H9 (cell line): ENCODE results near the gene OXSR1. TPM values are rescaled to one million over a fixed set of nuclear protein-coding genes. Genes with fewer than 3 reads are reported as not detected.
"Not testable (repeated sequence)": the region's sequence is repeated elsewhere in the genome, so short reads cannot be mapped to it uniquely, and the experiment has no call there.

Experiments used
- DNase-seq: peaks from one replicate; pipeline ENCODE4 v3.0.0-alpha.2; 2017
- H2AFZ ChIP-seq: one replicate; pipeline ENCODE4 v1.6.1; 2013; ENCODE audit warnings: mild to moderate bottlenecking, low read length, control low read depth, moderate library complexity
- H2AK5ac ChIP-seq: 2 replicates; pipeline ENCODE4 v1.6.1; 2013; ENCODE audit warnings: low read length, control low read depth, mixed read lengths; ENCODE audit not compliant: insufficient read length
- H2BK120ac ChIP-seq: one replicate; pipeline ENCODE4 v1.6.1; 2013; ENCODE audit warnings: low read depth, mild to moderate bottlenecking, low read length, control low read depth, inconsistent platforms; ENCODE audit not compliant: poor library complexity, severe bottlenecking
- H2BK12ac ChIP-seq: 2 replicates; pipeline ENCODE4 v1.6.1; 2013; ENCODE audit warnings: low read length, control low read depth, mixed read lengths, low read depth; ENCODE audit not compliant: insufficient read length
- H2BK15ac ChIP-seq: 2 replicates; pipeline ENCODE4 v1.6.1; 2013; ENCODE audit warnings: low read depth, low read length, control low read depth
- H2BK20ac ChIP-seq: one replicate; pipeline ENCODE4 v1.6.1; 2013; ENCODE audit warnings: low read depth, mild to moderate bottlenecking, low read length, control low read depth, inconsistent platforms; ENCODE audit not compliant: poor library complexity, severe bottlenecking
- H2BK5ac ChIP-seq: 2 replicates; pipeline ENCODE4 v1.6.1; 2013; ENCODE audit warnings: low read length, control low read depth, mixed read lengths; ENCODE audit not compliant: insufficient read length
- H3K14ac ChIP-seq: 2 replicates; pipeline ENCODE4 v1.6.1; 2013; ENCODE audit warnings: low read length, control low read depth; ENCODE audit not compliant: insufficient read depth
- H3K18ac ChIP-seq: 2 replicates; pipeline ENCODE4 v1.6.1; 2013; ENCODE audit warnings: low read depth, mild to moderate bottlenecking, mixed read lengths, low read length, control low read depth; ENCODE audit not compliant: insufficient read length
- H3K23ac ChIP-seq: 2 replicates; pipeline ENCODE4 v1.6.1; 2013; ENCODE audit warnings: low read length, control low read depth, mixed read lengths, low read depth; ENCODE audit not compliant: insufficient read length
- H3K23me2 ChIP-seq: 2 replicates; pipeline ENCODE4 v1.6.1; 2013; ENCODE audit warnings: low read depth, mild to moderate bottlenecking, mixed read lengths, low read length, control low read depth; ENCODE audit not compliant: insufficient read length, poor library complexity, severe bottlenecking
- H3K27ac ChIP-seq: 2 replicates; pipeline ENCODE4 v1.5.1; 2013; ENCODE audit warnings: low read length, control low read depth, mixed read lengths, low read depth; ENCODE audit not compliant: insufficient read length
- H3K27me3 ChIP-seq: 2 replicates; pipeline ENCODE4 v1.6.1; 2013; ENCODE audit warnings: low read length, control low read depth, inconsistent platforms; ENCODE audit not compliant: insufficient read depth
- H3K4ac ChIP-seq: 2 replicates; pipeline ENCODE4 v1.6.1; 2013; ENCODE audit warnings: low read depth, mild to moderate bottlenecking, control low read depth, inconsistent platforms, low read length, moderate library complexity
- H3K4me1 ChIP-seq: 2 replicates; pipeline ENCODE4 v1.6.1; 2013; ENCODE audit warnings: low read length, control low read depth, inconsistent platforms; ENCODE audit not compliant: insufficient read depth
- H3K4me2 ChIP-seq: 2 replicates; pipeline ENCODE4 v1.6.1; 2013; ENCODE audit warnings: low read length, control low read depth, mixed read lengths; ENCODE audit not compliant: insufficient read length, insufficient read depth
- H3K56ac ChIP-seq: 2 replicates; pipeline ENCODE4 v1.6.1; 2013; ENCODE audit warnings: low read depth, mild to moderate bottlenecking, mixed read lengths, low read length, control low read depth; ENCODE audit not compliant: insufficient read length
- H3K79me1 ChIP-seq: 2 replicates; pipeline ENCODE4 v1.6.1; 2013; ENCODE audit warnings: low read depth, mild to moderate bottlenecking, moderate library complexity, low read length, control low read depth, inconsistent platforms; ENCODE audit not compliant: insufficient read depth, poor library complexity, severe bottlenecking
- H3K79me2 ChIP-seq: 2 replicates; pipeline ENCODE4 v1.6.1; 2013; ENCODE audit warnings: low read length, control low read depth, inconsistent platforms; ENCODE audit not compliant: insufficient read depth
- H3K9ac ChIP-seq: 2 replicates; pipeline ENCODE4 v1.6.1; 2013; ENCODE audit warnings: low read length, control low read depth, mixed read lengths; ENCODE audit not compliant: insufficient read length; ENCODE audit errors: extremely low read depth
- H3K9me3 ChIP-seq: one replicate; pipeline ENCODE4 v1.6.1; 2013; ENCODE audit warnings: low read depth, low read length, inconsistent platforms; ENCODE audit not compliant: control insufficient read depth
- H3T11ph ChIP-seq: one replicate; pipeline ENCODE4 v1.6.1; 2013; ENCODE audit warnings: mild to moderate bottlenecking, low read length, control low read depth, inconsistent platforms
- H4K20me1 ChIP-seq: one replicate; pipeline ENCODE4 v1.6.1; 2013; ENCODE audit not compliant: control insufficient read depth, insufficient read length, insufficient read depth
- H4K5ac ChIP-seq: 2 replicates; pipeline ENCODE4 v1.6.1; 2013; ENCODE audit warnings: low read depth, mild to moderate bottlenecking, mixed read lengths, low read length, control low read depth; ENCODE audit not compliant: insufficient read length
- H4K8ac ChIP-seq: replicated peaks from 2 replicates; pipeline ENCODE4 v1.6.1; 2013; ENCODE audit warnings: low read length, control low read depth, mixed read lengths, low read depth; ENCODE audit not compliant: insufficient read length
- H4K91ac ChIP-seq: 2 replicates; pipeline ENCODE4 v1.6.1; 2013; ENCODE audit warnings: low read depth, mild to moderate bottlenecking, moderate library complexity, mixed read lengths, low read length, control low read depth; ENCODE audit not compliant: insufficient read length
- H3K27ac Mint-ChIP-seq, 3 experiments: 2 replicates in 2 of 3; 3 replicates in 1 of 3; pipeline ENCODE4 v1.8.0; 2020 to 2021; ENCODE audit warnings: mixed read lengths in 3 of 3, mild to moderate bottlenecking in 1 of 3, moderate library complexity in 1 of 3
- H3K27me3 Mint-ChIP-seq: 2 replicates; pipeline ENCODE4 v1.8.0; 2021; ENCODE audit warnings: low read depth, mild to moderate bottlenecking, moderate library complexity, mixed read lengths
- H3K36me3 Mint-ChIP-seq, 3 experiments: 2 replicates in 2 of 3; 3 replicates in 1 of 3; pipeline ENCODE4 v1.8.0; 2020 to 2021; ENCODE audit warnings: low read depth in 3 of 3, mixed read lengths in 3 of 3; ENCODE audit not compliant: insufficient read depth in 1 of 3
- H3K4me1 Mint-ChIP-seq, 2 experiments: 2 replicates each; pipeline ENCODE4 v1.8.0; 2020; ENCODE audit warnings: mixed read lengths in 2 of 2
- H3K4me3 Mint-ChIP-seq, 2 experiments: 2 replicates in 1 of 2; 3 replicates in 1 of 2; pipeline ENCODE4 v1.8.0; 2020 to 2021; ENCODE audit warnings: mild to moderate bottlenecking in 2 of 2, mixed read lengths in 2 of 2, moderate library complexity in 1 of 2
- H3K9me3 Mint-ChIP-seq, 2 experiments: 2 replicates in 1 of 2; 3 replicates in 1 of 2; pipeline ENCODE4 v1.8.0; 2020; ENCODE audit warnings: mild to moderate bottlenecking in 2 of 2, mixed read lengths in 2 of 2, moderate library complexity in 1 of 2
- CTCF ChIP-seq: fragments of 200-600 bp; sonication (generic); conservative IDR thresholded peaks from 3 replicates; pipeline ENCODE4 v1.8.0; 2021; ENCODE audit warnings: antibody characterized with exemption, mild to moderate bottlenecking
- WGBS: extraction: QIAGEN DNeasy Blood & Tissue Kit; methylation state at CpG from one replicate; pipeline ENCODE4 v1.1.7; 2013; ENCODE audit warnings: missing lambda C conversion rate, low lambda C conversion rate, mixed read lengths; ENCODE audit not compliant: insufficient read length; ENCODE audit errors: extremely low coverage; 5-methylcytosine and 5-hydroxymethylcytosine counted together
- total RNA-seq: library from RNA; stranded (reverse); gene quantifications from 2 replicates; pipeline ENCODE4 v1.2.1, GENCODE V29; 2021

Gene OXSR1
- total RNA-seq, 1 experiment from 2014 or later = 54.1 TPM

DNA sequence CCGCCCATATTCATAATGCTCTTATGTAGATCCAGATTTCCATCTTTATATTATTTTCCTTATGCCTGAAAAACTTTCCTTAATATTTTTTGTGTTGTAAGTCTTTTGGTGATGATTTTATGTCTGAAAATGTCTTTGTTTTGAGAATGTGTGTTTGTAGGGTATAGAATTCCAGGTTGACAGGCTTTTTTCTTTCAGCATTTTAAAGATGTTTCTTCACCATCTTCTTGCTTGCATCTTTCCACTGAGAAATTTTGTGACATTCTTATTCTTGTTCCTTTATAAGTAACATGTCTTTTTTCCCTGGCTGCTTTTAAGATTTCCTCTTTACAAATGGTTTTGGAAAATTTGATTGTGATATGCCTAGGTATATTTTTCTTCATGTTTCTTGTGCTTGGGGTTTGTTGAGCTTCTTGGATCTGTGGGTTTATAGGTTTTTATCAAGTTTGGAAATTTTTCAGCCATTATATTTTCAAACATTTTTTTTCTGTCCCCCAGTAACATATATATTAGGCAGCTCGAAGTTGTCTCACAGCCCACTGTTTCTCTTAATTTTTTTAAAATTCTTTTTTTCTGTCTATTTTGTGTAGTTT lies 73.2 kb downstream of the OXSR1 start:
- Histone ChIP-seq H3K4me2 (no peak overlapping the region), H3K4ac (no peak overlapping the region), H3K79me1 (no peaks in the 10 kb centered on the region), H2BK120ac (no peak overlapping the region), H2BK5ac (no peak overlapping the region), H3K27me3 (no peaks in the 10 kb centered on the region), H4K20me1 (no peaks in the 10 kb centered on the region), H3K56ac (no peak overlapping the region), H3K9me3 (no peaks in the 10 kb centered on the region), H3T11ph (no peak overlapping the region), H2AFZ (no peak overlapping the region), H3K18ac (no peak overlapping the region), H4K5ac (no peak overlapping the region), H3K79me2 (no peaks in the 10 kb centered on the region), H3K9ac (no peak overlapping the region), H4K91ac (no peak overlapping the region), H2BK20ac (no peak overlapping the region), H2BK12ac (no peak overlapping the region), H2AK5ac (no peak overlapping the region), H2BK15ac (no peak overlapping the region), H4K8ac (no peak overlapping the region), H3K27ac (no peak overlapping the region), H3K23me2 (no peaks in the 10 kb centered on the region), H3K4me1 (no peaks in the 10 kb centered on the region), H3K23ac (no peak overlapping the region), H3K14ac (no peak overlapping the region)
- Mint-ChIP-seq H3K36me3 (peaks cover 36 to 70% (median 42%) of the 10 kb centered on the region in 3 experiments), H3K27ac (no peak overlapping the region), H3K27me3 (no peaks in the 10 kb centered on the region), H3K9me3 (peaks cover 0 to 4% of the 10 kb centered on the region in 2 experiments; a peak in 3 of 5 replicates), H3K4me1 (no peaks in the 10 kb centered on the region), H3K4me3 (no peak overlapping the region)
- no peak for TF ChIP-seq CTCF
- DNase-seq = no peak
- WGBS = no CpG with 5 or more reads among the region's 2 CpGs

- H2BK120ac ChIP-seq, H3K4me3 Mint-ChIP-seq, H3K18ac ChIP-seq, H3K9me3 Mint-ChIP-seq, H4K91ac ChIP-seq, H4K5ac ChIP-seq, H3K79me2 ChIP-seq, H3K4me2 ChIP-seq, DNase-seq, H2BK5ac ChIP-seq, H3K14ac ChIP-seq, H3K4ac ChIP-seq, H3K23ac ChIP-seq, H3K9me3 ChIP-seq, H2BK12ac ChIP-seq, H3K9ac ChIP-seq, H3K27me3 ChIP-seq, H4K20me1 ChIP-seq, H2AFZ ChIP-seq, H3T11ph ChIP-seq, H3K27ac Mint-ChIP-seq, H4K8ac ChIP-seq, H2BK15ac ChIP-seq, H2BK20ac ChIP-seq, H3K27me3 Mint-ChIP-seq, H3K23me2 ChIP-seq, H3K79me1 ChIP-seq, H3K4me1 ChIP-seq, H3K4me1 Mint-ChIP-seq, H3K56ac ChIP-seq, H3K27ac ChIP-seq, H2AK5ac ChIP-seq: not testable (repeated sequence)
- peaks cover 21 to 47% (median 35%) of the 10 kb centered on the region in 3 experiments for H3K36me3 Mint-ChIP-seq
- no CpG with 5 or more reads among the region's 4 CpGs for WGBS
These were observed 77.5 kb downstream of the OXSR1 start for GRCh38 chr3:38242812-38243211.
